Measurements from ENCODE around the gene DSPP.

DNA sequence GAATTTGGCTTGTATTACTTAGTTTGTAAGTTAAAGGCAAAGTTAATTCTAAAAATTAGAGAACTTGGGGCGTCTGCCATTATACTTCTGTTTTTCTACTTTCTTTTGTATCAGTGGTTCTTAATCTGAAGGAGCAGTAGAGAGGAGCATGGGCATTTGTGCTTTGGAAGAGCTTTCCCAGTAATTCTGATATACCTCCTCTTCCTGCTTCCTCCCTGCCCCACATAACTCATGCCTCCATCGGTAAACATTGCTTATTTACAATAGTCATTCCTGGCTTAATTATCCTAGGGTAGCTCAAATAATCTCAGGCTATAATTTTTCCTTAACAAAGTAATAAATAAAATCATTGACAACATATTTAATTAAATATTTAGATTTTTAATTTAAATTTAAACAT lies 42.1 kb upstream of the DSPP start:
- TF ChIP-seq POLR2A (IDR thresholded peaks at IDR 0.05): no peak
- TF ChIP-seq, protein P1, sequence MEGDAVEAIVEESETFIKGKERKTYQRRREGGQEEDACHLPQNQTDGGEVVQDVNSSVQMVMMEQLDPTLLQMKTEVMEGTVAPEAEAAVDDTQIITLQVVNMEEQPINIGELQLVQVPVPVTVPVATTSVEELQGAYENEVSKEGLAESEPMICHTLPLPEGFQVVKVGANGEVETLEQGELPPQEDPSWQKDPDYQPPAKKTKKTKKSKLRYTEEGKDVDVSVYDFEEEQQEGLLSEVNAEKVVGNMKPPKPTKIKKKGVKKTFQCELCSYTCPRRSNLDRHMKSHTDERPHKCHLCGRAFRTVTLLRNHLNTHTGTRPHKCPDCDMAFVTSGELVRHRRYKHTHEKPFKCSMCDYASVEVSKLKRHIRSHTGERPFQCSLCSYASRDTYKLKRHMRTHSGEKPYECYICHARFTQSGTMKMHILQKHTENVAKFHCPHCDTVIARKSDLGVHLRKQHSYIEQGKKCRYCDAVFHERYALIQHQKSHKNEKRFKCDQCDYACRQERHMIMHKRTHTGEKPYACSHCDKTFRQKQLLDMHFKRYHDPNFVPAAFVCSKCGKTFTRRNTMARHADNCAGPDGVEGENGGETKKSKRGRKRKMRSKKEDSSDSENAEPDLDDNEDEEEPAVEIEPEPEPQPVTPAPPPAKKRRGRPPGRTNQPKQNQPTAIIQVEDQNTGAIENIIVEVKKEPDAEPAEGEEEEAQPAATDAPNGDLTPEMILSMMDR (IDR thresholded peaks at IDR 0.05): no peak
